ENCODE data around the gene GABARAP. TPM values are rescaled to one million over a fixed set of nuclear protein-coding genes. Genes with fewer than 3 reads are reported as not detected.

GABARAP gene
- total RNA-seq, 6 experiments from 2014 or later = 238 to 330 (median 244) TPM

GRCh38 chr17:7258731-7259554 is 16.7 kb upstream of the GABARAP start:
- Histone ChIP-seq H3K27ac (peak overlapping the region; percentile 96 to 99 (median 98)), H3K9me3 (no peaks in the 10 kb centered on the region), H3K4me3 (peak overlapping the region; percentile 64 to 73 (median 66)), H3K4me1 (peaks cover 0 to 50% (median 13%) of the 10 kb centered on the region in 4 donors), H3K27me3 (no peaks in the 10 kb centered on the region), H3K36me3 (peaks cover 0 to 26% (median 7%) of the 10 kb centered on the region in 4 donors)
- peak; percentile 76 to 90 (median 88) for DNase-seq
- peak; percentile 66 to 78 (median 74) for ATAC-seq
- WGBS (ENCODE audit: insufficient coverage, low coverage, low lambda C conversion rate, missing lambda C conversion rate) = 24% methylated on average over 7 of the region's 7 CpGs
- intact Hi-C loops (cut with DNase I) = no loop called here
- TF ChIP-seq POLR2A (IDR thresholded peaks at IDR 0.05) = peak; percentile 83
- TF ChIP-seq, protein P1, sequence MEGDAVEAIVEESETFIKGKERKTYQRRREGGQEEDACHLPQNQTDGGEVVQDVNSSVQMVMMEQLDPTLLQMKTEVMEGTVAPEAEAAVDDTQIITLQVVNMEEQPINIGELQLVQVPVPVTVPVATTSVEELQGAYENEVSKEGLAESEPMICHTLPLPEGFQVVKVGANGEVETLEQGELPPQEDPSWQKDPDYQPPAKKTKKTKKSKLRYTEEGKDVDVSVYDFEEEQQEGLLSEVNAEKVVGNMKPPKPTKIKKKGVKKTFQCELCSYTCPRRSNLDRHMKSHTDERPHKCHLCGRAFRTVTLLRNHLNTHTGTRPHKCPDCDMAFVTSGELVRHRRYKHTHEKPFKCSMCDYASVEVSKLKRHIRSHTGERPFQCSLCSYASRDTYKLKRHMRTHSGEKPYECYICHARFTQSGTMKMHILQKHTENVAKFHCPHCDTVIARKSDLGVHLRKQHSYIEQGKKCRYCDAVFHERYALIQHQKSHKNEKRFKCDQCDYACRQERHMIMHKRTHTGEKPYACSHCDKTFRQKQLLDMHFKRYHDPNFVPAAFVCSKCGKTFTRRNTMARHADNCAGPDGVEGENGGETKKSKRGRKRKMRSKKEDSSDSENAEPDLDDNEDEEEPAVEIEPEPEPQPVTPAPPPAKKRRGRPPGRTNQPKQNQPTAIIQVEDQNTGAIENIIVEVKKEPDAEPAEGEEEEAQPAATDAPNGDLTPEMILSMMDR (IDR thresholded peaks at IDR 0.05) = no peak

GRCh38 chr17:7256766-7257456 is 14.7 kb upstream of the GABARAP start:
- Histone ChIP-seq H3K36me3 (peaks cover 0 to 26% (median 7%) of the 10 kb centered on the region in 4 donors), H3K4me1 (peaks cover 0 to 43% (median 10%) of the 10 kb centered on the region in 4 donors), H3K27ac (peak overlapping the region in 1 of 3 donors; percentile 98), H3K27me3 (no peaks in the 10 kb centered on the region), H3K9me3 (no peaks in the 10 kb centered on the region), H3K4me3 (no peak overlapping the region)
- intact Hi-C loops (cut with DNase I) = no loop called here
- TF ChIP-seq POLR2A (IDR thresholded peaks at IDR 0.05) = no peak
- TF ChIP-seq, protein P1 (IDR thresholded peaks at IDR 0.05) = no peak
- WGBS (ENCODE audit: insufficient coverage, low coverage, low lambda C conversion rate, missing lambda C conversion rate) = 85% methylated on average over 5 of the region's 8 CpGs
- DNase-seq (no peak), ATAC-seq (no peak)

- ATAC-seq (no peak), DNase-seq (no peak)
- 86% methylated on average over 4 of the region's 4 CpGs for WGBS (ENCODE audit: insufficient coverage, low coverage, low lambda C conversion rate, missing lambda C conversion rate)
- H3K4me3 ChIP-seq = no peak overlapping the region
- no peaks in the 10 kb centered on the region for H3K27me3 ChIP-seq
- H3K36me3 ChIP-seq = peaks cover 0 to 26% (median 6%) of the 10 kb centered on the region in 4 donors
- intact Hi-C loops (cut with DNase I) = no loop called here
- H3K4me1 ChIP-seq = peaks cover 0 to 39% (median 14%) of the 10 kb centered on the region in 4 donors
- no peak overlapping the region for H3K27ac ChIP-seq
- no peak for TF ChIP-seq POLR2A (IDR thresholded peaks at IDR 0.05)
- TF ChIP-seq, protein P1 (IDR thresholded peaks at IDR 0.05) = no peak
- no peaks in the 10 kb centered on the region for H3K9me3 ChIP-seq
Measured at GRCh38 chr17:7254511-7254910, 12.3 kb upstream of the GABARAP start.

- Histone ChIP-seq H3K27ac (peak overlapping the region; percentile 99 to 100 (median 99)), H3K4me1 (peaks cover 0 to 34% (median 12%) of the 10 kb centered on the region in 4 donors), H3K4me3 (peak overlapping the region; percentile 75 to 96 (median 85)), H3K27me3 (no peaks in the 10 kb centered on the region), H3K9me3 (no peaks in the 10 kb centered on the region), H3K36me3 (peaks cover 0 to 26% (median 6%) of the 10 kb centered on the region in 4 donors)
- WGBS (ENCODE audit: insufficient coverage, low coverage, low lambda C conversion rate, missing lambda C conversion rate) = 61% methylated on average over 5 of the region's 5 CpGs
- ATAC-seq (no peak), DNase-seq (no peak)
- intact Hi-C loops (cut with DNase I) = no loop called here
- TF ChIP-seq, protein P1 (IDR thresholded peaks at IDR 0.05) = no peak
- no peak for TF ChIP-seq POLR2A (IDR thresholded peaks at IDR 0.05)
Measured at GRCh38 chr17:7253082-7253481, 10.8 kb upstream of the GABARAP start.
